DMS53 treated with DMSO at 0.1 percent for 48 hours (cell line): ENCODE results near the gene AKAP13.

Source experiments
- DNase-seq: peaks from one replicate; lab custom pipeline; 2025; ENCODE audit not compliant: unreplicated experiment; lab: John Stamatoyannopoulos, UW

The AKAP13 gene

DNA sequence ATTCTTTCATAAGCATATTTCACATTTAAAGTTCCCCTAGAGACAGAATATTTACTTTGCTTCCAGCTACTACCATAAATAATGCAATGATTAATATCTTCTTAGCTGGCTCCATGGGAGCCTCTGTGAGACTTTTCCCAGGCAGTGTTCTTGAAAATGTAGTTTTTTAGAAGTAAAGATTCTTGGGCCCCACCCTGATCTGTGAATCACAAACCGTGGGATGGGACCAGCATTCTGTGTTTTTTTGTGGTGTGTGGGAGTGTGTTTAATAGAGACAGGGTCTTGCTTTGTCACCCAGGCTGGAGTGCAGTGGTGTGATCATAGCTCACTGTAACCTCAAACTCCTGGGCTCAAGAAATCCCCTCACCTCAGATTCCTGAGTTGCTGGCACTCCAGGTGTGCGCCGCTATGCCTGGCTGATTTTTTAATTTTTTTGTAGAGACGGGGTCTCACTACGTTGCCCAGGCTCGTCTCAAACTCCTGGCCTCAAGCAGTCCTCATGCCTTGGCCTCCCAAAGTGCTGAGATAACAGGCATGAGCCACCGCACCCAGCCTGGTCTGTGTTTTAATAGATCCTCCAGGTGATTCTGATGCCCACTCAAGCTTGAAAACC, 331.3 kb downstream of the AKAP13 start:
- no peak for DNase-seq

DNA sequence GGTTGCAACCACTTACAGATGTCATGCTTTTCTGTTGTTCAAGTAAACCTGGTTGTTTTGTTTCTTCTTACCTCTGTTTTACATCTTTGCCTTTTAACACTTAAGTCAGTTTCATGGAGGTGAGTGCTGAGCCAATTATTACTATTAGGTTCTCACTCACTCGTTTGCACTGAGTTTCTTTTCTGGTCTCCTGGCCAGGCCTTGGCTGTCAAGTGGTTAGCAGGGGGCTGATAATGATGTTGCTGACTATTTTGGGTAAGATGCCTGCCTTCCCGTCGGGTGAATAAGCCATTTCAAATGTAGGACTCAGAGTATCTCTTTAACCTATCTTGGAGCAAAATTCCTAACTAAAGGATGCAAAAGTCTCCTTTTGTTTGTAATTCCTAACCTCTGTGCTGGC, 335.9 kb downstream of the AKAP13 start:
- no peak for DNase-seq

DNA sequence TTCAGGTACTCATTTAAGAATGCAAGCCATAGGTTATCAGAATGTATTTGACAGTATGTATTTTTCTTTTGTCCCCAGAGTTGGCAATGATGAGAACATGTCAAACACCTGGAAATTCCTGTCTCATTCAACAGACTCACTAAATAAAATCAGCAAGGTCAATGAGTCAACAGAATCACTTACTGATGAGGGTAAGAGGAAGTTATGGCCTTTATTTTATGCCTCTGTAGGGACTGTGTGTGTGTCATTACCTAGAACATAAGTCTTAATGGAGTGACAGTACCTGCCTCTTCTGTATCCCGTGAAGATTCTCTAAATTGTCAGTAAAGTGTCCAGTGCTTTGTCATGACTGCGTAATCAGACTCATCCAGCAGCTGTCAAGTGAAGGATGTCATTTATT, 336.8 kb downstream of the AKAP13 start:
- DNase-seq: no peak

DNA sequence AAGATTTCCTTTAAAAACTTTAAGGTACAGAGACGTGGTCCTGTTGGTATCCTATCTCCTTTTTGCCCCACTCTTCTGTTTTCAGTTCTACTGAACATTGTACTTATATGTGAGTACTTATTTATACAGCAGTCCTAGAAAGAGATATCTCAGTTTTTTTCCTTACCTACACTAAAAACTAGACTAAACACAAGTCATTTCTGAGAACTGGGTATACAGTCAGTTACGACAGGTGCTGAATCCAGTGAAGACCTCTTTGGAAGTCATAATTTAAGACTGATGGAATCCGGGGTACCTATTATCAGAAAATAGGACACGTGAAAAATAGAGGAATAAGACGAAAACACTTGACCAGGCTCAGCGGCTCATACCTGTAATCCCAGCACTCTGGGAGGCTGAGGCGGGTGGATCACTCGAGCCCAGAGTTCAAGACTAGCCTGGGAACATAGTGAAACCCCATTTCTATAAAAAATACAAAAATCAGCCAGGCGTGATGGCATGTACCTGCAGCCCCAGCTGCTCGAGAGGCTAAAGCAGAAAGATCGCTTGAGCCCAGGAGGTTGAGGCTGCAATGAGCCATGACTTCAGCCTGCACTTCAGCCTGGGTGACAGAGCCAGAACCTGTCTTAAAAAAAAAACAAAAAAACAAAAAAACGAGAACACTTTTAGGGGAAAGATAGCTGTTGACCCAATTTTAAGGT, 338.0 kb downstream of the AKAP13 start:
- DNase-seq: no peak

DNA sequence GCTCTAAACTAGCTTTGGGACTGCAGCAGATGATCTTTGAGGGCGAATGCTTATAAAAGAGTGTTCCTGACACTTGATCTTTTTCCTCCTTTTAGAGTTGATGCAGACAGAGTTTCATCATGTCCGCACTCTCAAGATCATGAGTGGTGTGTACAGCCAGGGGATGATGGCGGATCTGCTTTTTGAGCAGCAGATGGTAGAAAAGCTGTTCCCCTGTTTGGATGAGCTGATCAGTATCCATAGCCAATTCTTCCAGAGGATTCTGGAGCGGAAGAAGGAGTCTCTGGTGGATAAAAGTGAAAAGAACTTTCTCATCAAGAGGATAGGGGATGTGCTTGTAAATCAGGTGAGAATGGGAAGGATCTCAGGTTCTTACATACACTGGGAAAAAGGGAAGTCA, 338.6 kb downstream of the AKAP13 start:
- DNase-seq: no peak

DNA sequence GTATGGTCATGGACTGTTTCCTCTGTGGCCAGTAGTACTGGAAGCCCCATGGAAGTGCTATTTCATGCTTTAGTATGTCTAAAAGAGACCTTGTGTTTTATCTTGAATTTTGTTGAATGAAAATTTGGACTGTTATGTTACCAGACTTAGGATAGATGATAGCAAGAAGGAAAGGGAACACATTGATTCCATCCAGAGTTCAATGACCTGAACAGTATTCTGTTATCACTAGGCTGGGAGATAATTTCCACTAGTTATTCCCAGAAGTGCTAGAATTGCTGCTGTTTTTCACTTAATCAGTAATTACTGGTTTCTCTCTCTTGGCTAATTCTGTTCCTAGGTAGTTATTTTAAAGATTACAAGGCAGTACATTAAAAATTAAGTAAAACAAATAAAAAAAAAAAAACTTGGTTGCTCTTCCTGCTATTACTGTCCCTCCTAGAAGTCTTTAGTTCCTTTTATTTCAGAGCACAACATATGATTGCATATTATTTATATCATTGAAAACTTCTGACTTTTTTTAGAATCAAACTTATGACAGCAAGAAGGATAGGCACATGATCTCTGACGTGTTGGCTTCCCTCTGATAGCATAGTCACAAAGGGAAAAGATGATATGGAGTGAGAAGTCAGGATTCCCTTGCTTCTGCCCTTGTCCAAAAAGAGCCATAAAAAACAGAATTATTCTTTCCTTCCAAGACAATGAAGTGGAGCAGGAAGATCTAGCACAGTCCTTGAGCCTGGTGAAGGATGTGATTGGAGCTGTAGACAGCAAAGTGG, 342.2 kb downstream of the AKAP13 start:
- DNase-seq: no peak

- no peak for DNase-seq
Observed at GRCh38 chr15:85723960-85724945, 343.9 kb downstream of the AKAP13 start.

- no peak for DNase-seq
Observed at GRCh38 chr15:85725019-85725418, 344.6 kb downstream of the AKAP13 start.

- DNase-seq: no peak
Observed at GRCh38 chr15:85725564-85725963, 345.2 kb downstream of the AKAP13 start.

GRCh38 chr15:85726454-85726853, 346.1 kb downstream of the AKAP13 start:
- no peak for DNase-seq

- DNase-seq: no peak
Observed at GRCh38 chr15:85727068-85727467, 346.7 kb downstream of the AKAP13 start.

GRCh38 chr15:85730001-85730820, 349.8 kb downstream of the AKAP13 start:
- DNase-seq: peak; percentile 43

DNA sequence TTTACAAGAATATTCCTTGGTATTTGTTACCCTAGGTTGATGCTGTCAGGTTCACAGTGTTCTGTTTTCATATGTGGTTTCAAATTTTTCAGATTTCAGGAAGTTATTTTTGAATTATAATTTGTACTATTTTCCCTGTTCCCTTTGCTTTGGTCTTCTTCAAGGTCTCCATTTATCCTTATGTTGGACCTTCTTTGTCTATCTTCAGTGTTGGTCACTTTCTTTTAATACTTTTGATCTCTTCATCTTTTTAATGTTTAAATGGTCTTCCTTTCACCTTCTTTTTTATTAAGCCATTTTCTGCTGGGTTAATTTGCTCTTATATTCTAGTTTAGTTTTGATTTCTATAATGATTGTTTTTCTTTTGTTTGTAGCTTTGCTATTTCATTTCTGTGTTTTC, 353.0 kb downstream of the AKAP13 start:
- no peak for DNase-seq

- DNase-seq: no peak
Observed at GRCh38 chr15:85737061-85737460, 356.7 kb downstream of the AKAP13 start.

GRCh38 chr15:85741021-85741421, 360.6 kb downstream of the AKAP13 start:
- DNase-seq: no peak

DNA sequence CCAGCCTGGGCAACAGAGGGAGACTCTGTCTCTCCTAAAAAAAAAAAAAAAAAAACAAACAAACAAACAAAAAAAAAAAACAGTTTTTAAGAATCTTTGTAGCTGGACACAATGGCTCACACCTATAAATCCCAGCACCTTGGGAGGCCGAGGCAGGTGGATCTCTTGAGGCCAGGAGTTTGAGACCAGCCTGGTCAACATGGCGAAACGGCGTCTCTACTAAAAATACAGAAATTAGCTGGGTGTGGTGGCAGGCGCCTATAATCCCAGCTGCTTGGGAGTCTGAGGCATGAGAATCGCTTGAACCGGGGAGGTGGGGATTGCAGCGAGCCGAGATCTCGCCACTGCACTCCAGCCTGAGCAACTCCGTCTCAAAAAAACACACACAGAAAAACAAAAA, 361.3 kb downstream of the AKAP13 start:
- DNase-seq: no peak

- DNase-seq: no peak
Observed at GRCh38 chr15:85742186-85742821, 361.9 kb downstream of the AKAP13 start.

- peak; percentile 26 for DNase-seq
Observed at GRCh38 chr15:85743392-85744055, 363.1 kb downstream of the AKAP13 start.

- DNase-seq: no peak
Observed at GRCh38 chr15:85744579-85744978, 364.2 kb downstream of the AKAP13 start.
